PC-9 (cell line): Measurements from ENCODE around the gene RBM12. TPM values are rescaled to one million over a fixed set of nuclear protein-coding genes. Genes with fewer than 3 reads are reported as not detected.

Source experiments
- BruUV-seq: library from RNA; stranded (reverse); fragments of 400-500 nt; replicated peaks from 2 replicates; lab custom pipeline; 2021; lab: Mats Ljungman, UMichigan
- CTCF ChIA-PET: fragments of 300-600 bp; sonication (Branson Sonifier 250); formaldehyde crosslinking; loops from one replicate; lab custom pipeline; 2022; ENCODE audit warnings: antibody characterized with exemption; lab: Charles Lee
- POLR2A ChIA-PET: fragments of 300-600 bp; sonication (Branson Sonifier 250); formaldehyde crosslinking; loops from one replicate; lab custom pipeline; 2022; ENCODE audit warnings: antibody characterized with exemption; ENCODE audit not compliant: unreplicated experiment; lab: Charles Lee
- DNase-seq, 2 experiments: peaks; one replicate each; pipeline versions ENCODE4 v3.0.0 to v3.0.0-alpha.2; 2015 to 2022; ENCODE audit warnings: mixed read lengths in 1 of 2
- H2AFZ ChIP-seq: fragments of 200-600 bp; sonication (generic); 2 replicates; pipeline ENCODE4 v1.8.1; 2017; ENCODE audit warnings: antibody characterized with exemption
- H3F3A ChIP-seq: fragments of 200-600 bp; sonication (generic); 2 replicates; pipeline ENCODE4 v1.8.1; 2017; ENCODE audit warnings: antibody characterized with exemption, mild to moderate bottlenecking, low read depth; ENCODE audit not compliant: insufficient read depth
- H3K27ac ChIP-seq: fragments of 200-600 bp; sonication (generic); 2 replicates; pipeline ENCODE4 v1.6.1; 2016; ENCODE audit warnings: mixed run types
- H3K27me3 ChIP-seq: fragments of 200-600 bp; sonication (generic); 2 replicates; pipeline ENCODE4 v1.6.1; 2016; ENCODE audit warnings: low read depth, mixed run types; ENCODE audit not compliant: insufficient read depth
- H3K36me3 ChIP-seq: fragments of 200-600 bp; sonication (generic); 2 replicates; pipeline ENCODE4 v1.6.1; 2016; ENCODE audit warnings: low read depth, mixed run types
- H3K4me1 ChIP-seq: fragments of 200-600 bp; sonication (generic); replicated peaks from 2 replicates; pipeline ENCODE4 v1.6.1; 2016; ENCODE audit warnings: mixed run types; ENCODE audit not compliant: insufficient read depth
- H3K4me2 ChIP-seq: fragments of 200-600 bp; sonication (generic); 2 replicates; pipeline ENCODE4 v1.6.1; 2017; ENCODE audit warnings: mixed run types
- H3K4me3 ChIP-seq: fragments of 200-600 bp; sonication (generic); 2 replicates; pipeline ENCODE4 v1.6.1; 2016; ENCODE audit warnings: mixed run types
- H3K79me2 ChIP-seq: fragments of 200-600 bp; sonication (generic); 2 replicates; pipeline ENCODE4 v1.6.1; 2017; ENCODE audit warnings: low read depth, mixed run types
- H3K9me2 ChIP-seq: fragments of 200-600 bp; sonication (generic); 2 replicates; pipeline ENCODE4 v1.8.1; 2017; ENCODE audit warnings: mild to moderate bottlenecking; ENCODE audit not compliant: insufficient read depth
- H3K9me3 ChIP-seq: fragments of 200-600 bp; sonication (generic); 2 replicates; pipeline ENCODE4 v1.8.1; 2016; ENCODE audit warnings: low read depth; ENCODE audit not compliant: insufficient read depth
- H4K20me1 ChIP-seq: fragments of 200-600 bp; sonication (generic); 2 replicates; pipeline ENCODE4 v1.8.1; 2017; ENCODE audit not compliant: insufficient read depth
- CTCF ChIP-seq: fragments of 200-600 bp; sonication (generic); conservative IDR thresholded peaks from 2 replicates; pipeline ENCODE4 v1.6.1; 2017; ENCODE audit warnings: mixed run types, antibody characterized with exemption, mild to moderate bottlenecking, moderate library complexity
- EZH2 ChIP-seq: fragments of 200-600 bp; sonication (generic); IDR thresholded peaks from 2 replicates; pipeline ENCODE4 v1.8.0; 2017; ENCODE audit warnings: antibody characterized with exemption, low read depth
- intact Hi-C: fragments of 100-400 bp; cut with micrococcal nuclease; formaldehyde crosslinking; loops from one replicate; pipeline ENCODE4 v1.10.0; 2022; ENCODE audit not compliant: unreplicated experiment
- total RNA-seq: library from RNA; stranded (reverse); gene quantifications from 2 replicates; pipeline ENCODE4 v1.2.3, GENCODE V29; 2021

The RBM12 gene
- total RNA-seq, 1 experiment from 2014 or later: 81.2 TPM

GRCh38 chr20:35632539-35633115, 32.1 kb downstream of the RBM12 start:
- CTCF ChIA-PET: interaction anchor here (0.6 kb wide), 1 partner anchor 166 kb away, joined by 3 read pairs; no protein-coding TSS in a partner anchor
- BruUV-seq: no TSS peak
- no peaks in the 10 kb centered on the region for H3K9me2 ChIP-seq
- no peak overlapping the region for H3K27ac ChIP-seq
- POLR2A ChIA-PET: no interaction called here
- H4K20me1 ChIP-seq: peaks cover 9% of the 10 kb centered on the region; the same call in 1 of the 2 replicates
- 0 out of 2 replicates have a peak, but pooled peaks cover 4% of the 10 kb centered on the region for H3K36me3 ChIP-seq
- H3F3A ChIP-seq: peaks cover 11% of the 10 kb centered on the region
- no peaks in the 10 kb centered on the region for H3K9me3 ChIP-seq
- peaks cover 27% of the 10 kb centered on the region for H3K79me2 ChIP-seq
- intact Hi-C loops: no loop called here
- H3K4me2 ChIP-seq: no peak overlapping the region
- no peaks in the 10 kb centered on the region for H3K4me1 ChIP-seq
- no peak for DNase-seq
- H3K27me3 ChIP-seq: no peaks in the 10 kb centered on the region
- TF ChIP-seq EZH2 (no peak), CTCF (no peak)
- no peak overlapping the region for H3K4me3 ChIP-seq
- no peak overlapping the region for H2AFZ ChIP-seq

GRCh38 chr20:35630636-35631035, 34.1 kb downstream of the RBM12 start:
- peaks cover 10% of the 10 kb centered on the region for H3F3A ChIP-seq
- H3K4me1 ChIP-seq: no peaks in the 10 kb centered on the region
- no peak overlapping the region for H3K27ac ChIP-seq
- intact Hi-C loops: no loop called here
- peaks cover 14% of the 10 kb centered on the region; the same call in 1 of the 2 replicates for H3K36me3 ChIP-seq
- no peak overlapping the region for H3K4me3 ChIP-seq
- H2AFZ ChIP-seq: no peak overlapping the region
- DNase-seq: no peak
- POLR2A ChIA-PET: interaction anchor here (0.7 kb wide), 1 partner anchor 36 kb away, joined by 5 read pairs; no protein-coding TSS in a partner anchor
- no peaks in the 10 kb centered on the region for H3K9me3 ChIP-seq
- no peaks in the 10 kb centered on the region for H3K9me2 ChIP-seq
- peaks cover 9% of the 10 kb centered on the region; the same call in 1 of the 2 replicates for H4K20me1 ChIP-seq
- CTCF ChIA-PET: no interaction called here
- H3K4me2 ChIP-seq: no peak overlapping the region
- no peak for TF ChIP-seq EZH2
- TF ChIP-seq CTCF: no peak
- H3K27me3 ChIP-seq: no peaks in the 10 kb centered on the region
- H3K79me2 ChIP-seq: peaks cover 8% of the 10 kb centered on the region; the same call in 1 of the 2 replicates
- BruUV-seq: no TSS peak

DNA sequence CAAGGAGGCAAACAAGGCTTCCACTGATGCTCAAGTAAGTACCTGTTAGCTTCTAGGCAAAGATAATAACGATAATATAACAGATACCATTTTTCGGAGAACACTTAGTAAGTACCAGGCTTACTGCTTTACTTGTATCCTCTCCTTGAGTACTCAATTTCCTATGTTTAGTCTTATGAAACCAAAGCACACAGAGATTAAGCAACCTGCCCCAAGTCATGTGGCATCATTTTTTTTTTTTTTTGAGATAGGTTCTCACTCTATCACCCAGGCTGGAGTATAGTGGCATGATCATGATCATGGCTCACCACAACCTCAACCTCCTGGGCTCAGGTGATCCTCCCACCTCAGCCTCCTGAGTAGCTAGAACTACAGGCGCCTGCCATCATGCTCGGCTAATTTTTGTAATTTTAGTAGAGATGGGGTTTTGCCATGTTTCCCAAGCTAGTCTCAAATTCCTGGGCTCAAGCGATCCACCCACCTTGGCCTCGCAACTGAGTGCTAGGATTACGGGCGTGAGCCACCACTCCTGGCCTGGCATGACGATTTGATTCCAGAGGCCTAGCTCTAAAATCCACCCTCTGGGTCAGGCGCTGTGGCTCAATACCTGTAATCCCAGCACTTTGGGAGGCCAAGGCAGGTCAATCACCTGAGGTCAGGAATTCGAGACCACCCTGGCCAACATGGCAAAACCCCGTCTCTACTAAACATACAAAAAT, 35.1 kb downstream of the RBM12 start:
- POLR2A ChIA-PET: interaction anchor here (0.5 kb wide), 1 partner anchor 13 kb away, joined by 16 read pairs; no protein-coding TSS in a partner anchor
- Histone ChIP-seq H3K9me3 (no peaks in the 10 kb centered on the region), H2AFZ (no peak overlapping the region), H3F3A (peaks cover 21% of the 10 kb centered on the region), H4K20me1 (peaks cover 9% of the 10 kb centered on the region; the same call in 1 of the 2 replicates), H3K79me2 (no peaks in the 10 kb centered on the region), H3K27me3 (no peaks in the 10 kb centered on the region), H3K4me2 (no peak overlapping the region), H3K4me1 (no peaks in the 10 kb centered on the region), H3K27ac (no peak overlapping the region), H3K36me3 (peaks cover 18% of the 10 kb centered on the region; the same call in 1 of the 2 replicates), H3K4me3 (no peak overlapping the region), H3K9me2 (no peaks in the 10 kb centered on the region)
- no peak for DNase-seq
- CTCF ChIA-PET: no interaction called here
- TF ChIP-seq EZH2 (no peak), CTCF (no peak)
- intact Hi-C loops: no loop called here
- no TSS peak for BruUV-seq
